Esophagus mucosa (tissue), 1 donor: ENCODE measurements around the gene SGIP1. TPM values are rescaled to one million over a fixed set of nuclear protein-coding genes. Genes with fewer than 3 reads are reported as not detected.

ENCODE experiments used
- ATAC-seq: fragments of 200-7000 bp; cut with Tn5 transposase; one replicate; pipeline ENCODE4 v1.9.1; 2020
- total RNA-seq: library from RNA; stranded (reverse); gene quantifications from one replicate; pipeline ENCODE4 v1.2.4, GENCODE V29; 2023
- donor health status: DM: yes; HTN: yes; CAD: no.

Gene SGIP1
- total RNA-seq, 1 donor from 2014 or later: 1.4 TPM

DNA sequence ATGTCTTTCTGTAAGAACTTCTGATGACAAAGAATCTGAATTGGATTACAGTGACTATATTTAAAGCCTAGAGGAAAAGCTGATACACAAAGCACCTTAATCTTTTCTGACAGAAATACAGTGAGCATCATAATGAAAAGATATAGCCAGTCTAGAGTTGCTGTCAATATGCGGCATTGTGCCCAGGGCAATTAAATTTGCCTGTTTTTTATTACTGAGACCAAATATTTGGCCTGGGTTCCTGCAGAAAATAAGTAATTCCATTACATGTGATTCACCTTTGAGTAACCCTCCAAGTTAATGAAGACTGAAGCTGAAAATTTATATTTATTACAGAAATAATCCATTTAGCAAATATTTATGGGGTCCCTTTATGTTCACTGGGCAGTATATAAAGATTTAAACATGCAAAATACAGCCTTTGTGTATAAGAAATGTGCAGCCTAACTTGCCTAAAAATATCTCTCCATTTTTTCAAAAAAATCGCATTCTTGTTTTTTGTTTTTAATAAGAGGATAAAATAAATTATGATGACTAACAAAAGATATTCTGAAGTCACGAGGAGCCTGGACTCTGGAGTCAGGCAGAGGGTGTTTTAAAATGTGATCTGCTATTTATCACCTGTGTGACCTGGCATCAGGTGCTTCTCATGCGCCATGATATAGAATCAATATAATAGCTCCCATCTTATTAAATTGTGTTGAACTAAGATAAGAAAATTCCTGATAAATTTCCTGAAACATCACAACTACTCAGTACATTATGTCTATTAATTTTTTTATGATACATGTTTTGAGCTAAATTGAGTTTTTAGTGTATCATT, 83.6 kb downstream of the SGIP1 start:
- no peak for ATAC-seq

DNA sequence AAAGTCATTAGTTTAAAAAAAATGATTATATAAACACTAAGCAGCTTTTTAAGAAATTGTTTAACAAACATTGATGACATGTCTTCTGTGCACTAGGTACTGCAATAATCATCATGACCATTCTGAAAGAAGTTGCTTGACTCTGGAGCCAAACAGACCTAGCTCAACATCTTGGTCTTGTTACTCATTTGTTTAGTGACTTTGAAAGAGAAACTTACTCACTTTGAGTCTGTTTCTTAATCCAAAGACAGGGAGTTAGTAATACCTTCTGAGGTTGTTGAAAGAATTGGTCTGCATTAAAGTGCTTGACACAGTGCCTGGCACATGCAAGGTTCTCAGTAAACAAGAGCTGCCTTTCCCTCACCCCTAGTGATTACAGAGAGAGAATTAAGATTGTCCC, 84.4 kb downstream of the SGIP1 start:
- no peak for ATAC-seq

DNA sequence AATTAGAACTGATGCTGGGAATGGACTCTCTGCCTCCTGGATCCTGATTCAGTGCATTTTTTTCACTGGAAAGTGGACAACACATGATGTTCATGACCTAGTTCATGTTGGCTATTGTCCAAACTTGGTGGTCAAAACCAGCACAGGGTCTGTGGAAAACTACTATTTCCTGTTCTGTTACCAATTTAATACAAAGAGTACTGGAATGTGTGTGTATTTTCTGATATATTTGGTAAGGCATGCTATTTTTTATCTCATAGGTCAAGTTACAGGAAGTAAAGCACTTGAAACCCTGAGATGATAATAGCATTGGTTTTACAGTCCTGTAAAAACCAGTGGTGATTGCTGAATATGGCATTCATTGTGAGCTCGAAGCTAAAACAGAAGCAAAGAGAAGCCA, 89.9 kb downstream of the SGIP1 start:
- ATAC-seq: no peak

DNA sequence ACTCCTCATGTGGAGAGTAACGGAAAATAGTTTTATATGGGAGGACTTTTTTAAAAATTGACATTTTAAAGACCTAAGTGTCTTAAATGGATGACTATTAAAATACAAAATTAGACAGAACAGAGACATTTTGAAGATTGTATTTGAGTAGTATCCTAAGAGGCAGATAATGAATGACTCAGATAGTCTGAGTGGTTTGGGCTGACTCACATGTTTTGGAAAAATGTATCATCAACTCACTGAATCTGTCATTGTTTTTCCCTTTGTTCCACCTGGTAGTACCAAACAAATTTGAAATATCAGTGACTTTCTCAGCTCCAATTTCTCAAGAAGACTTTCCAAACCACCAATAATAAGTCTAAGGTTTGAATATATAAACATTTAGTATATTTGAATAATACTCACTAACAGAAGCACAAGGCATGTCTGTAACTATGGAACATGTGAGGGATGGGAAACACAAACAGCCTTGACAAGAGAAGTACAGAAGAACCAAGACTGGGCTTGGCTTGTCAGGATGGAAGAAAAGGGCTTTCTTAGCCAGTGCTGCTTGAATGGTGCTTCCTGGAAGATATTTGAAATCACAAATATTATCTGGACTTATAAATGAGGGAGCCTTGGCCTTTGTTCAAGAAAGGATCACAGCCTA, 90.6 kb downstream of the SGIP1 start:
- ATAC-seq: no peak

DNA sequence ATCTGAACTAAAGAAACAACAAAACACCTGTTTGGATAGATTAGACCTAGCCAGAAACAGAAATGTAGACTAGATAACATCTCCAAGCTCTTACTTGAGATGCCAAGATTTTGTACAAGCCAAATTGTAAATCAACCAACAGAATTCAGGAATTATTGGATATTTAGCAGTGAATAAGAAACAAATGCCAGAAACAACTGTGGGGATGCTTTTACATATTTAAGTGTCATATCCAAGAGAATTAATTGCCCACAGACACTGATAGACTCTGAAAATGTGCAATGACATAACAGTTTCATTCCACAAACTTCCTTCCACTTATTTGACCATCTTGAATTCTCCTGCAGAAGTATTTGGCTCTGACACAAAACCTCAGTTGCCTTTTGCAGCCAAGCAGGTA, 92.3 kb downstream of the SGIP1 start:
- no peak for ATAC-seq

DNA sequence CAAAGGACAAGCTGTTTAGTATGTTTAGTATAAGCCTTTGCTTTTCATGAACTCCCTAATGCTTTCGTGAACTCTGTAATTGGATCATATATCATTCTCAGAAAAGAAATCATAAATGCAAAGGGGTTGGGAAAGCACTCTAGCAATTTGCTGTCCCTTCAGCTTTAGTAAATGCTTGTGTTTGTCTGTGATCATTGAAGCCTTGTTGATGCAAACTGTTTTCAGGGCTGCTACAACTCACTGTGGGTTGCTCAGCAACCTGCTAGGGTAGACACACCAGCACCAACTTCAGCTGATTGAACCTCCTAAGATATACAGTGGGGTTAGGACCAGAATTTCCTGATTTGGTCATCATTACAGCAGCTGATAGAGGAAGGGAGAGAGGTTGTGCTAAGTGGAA, 95.0 kb downstream of the SGIP1 start:
- ATAC-seq: no peak

DNA sequence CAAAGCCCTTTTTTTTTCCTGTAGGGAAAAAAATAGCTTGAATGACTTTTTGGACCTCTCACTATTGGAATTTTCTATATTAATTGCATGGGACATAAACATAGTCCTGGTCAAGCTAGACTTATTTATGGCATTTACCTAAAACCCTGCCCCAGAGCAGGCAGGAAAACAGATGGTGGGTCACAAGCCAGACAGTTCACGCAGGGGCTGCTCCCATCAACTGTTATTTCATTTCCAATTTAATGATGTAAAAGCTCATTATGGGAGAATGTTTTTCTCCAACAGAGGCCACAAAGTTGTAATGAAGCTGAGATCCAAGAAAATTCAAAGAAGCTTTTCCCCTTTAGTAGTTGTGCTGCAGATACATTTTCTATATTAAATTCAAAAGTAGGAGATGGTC, 99.2 kb downstream of the SGIP1 start:
- no peak for ATAC-seq

DNA sequence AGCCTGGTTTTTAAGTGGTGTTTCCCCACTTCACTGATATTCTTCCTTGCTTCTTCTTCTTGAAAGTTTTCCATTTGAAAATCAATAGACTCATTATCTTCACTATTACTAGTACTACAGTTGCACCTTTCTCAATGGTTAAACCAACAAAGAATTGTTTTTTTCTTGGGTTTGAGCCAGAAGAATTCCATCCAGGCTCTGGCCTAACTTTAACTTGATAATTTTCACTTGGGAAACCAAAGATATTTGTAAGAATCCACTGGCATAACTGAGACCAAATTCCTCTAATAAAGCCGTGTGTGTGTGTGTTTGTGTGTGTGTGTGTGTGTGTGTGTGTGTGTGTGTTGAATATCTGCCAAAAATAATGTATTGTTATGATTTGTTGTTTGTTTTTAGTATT, 103.2 kb downstream of the SGIP1 start:
- no peak for ATAC-seq

DNA sequence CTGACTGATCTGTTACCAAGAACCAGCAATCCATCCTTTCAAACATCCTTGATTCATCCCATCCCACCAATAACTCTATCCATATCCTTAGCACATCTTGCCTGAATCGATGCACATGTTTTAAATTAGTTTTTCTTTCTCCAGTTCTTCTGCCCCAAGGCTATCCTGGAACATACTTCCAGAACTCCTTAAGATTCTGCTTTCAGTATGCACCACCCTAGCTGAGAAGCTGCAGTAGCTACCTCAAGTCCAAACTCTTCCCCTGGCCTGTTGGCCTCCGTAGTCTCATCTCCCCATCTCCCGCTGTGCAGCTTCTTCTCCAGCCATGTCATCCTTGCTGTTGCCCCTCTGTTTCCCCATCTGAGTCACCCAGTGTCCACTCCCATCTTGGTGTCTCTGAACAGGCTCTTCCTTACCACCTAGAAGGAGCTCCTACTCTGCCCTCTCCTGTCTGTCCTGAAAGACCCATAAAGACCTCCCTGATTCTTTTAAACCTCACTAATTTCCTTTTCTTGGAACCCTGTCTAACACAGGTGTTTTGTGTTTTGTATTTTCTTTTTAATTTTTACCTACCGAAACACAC, 108.0 kb downstream of the SGIP1 start:
- no peak for ATAC-seq

DNA sequence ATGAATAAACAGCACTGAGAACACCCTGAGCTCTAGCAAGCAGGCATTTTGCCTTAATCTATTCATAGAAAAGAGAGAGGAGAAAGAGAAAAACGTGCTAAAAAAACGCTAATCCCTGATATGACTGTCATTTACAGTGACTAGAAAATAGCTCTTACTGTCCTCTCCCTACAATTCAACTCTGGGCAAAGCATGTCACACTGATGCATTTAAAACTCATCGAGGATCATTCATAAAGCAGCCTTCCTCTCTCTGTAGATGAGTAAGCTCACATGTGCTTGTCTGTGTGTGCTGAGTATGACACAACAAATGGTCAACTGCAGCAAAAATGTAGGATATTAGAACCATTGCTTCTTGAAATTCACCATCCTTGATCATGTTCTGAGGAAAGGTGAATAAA, 109.0 kb downstream of the SGIP1 start:
- ATAC-seq: no peak

DNA sequence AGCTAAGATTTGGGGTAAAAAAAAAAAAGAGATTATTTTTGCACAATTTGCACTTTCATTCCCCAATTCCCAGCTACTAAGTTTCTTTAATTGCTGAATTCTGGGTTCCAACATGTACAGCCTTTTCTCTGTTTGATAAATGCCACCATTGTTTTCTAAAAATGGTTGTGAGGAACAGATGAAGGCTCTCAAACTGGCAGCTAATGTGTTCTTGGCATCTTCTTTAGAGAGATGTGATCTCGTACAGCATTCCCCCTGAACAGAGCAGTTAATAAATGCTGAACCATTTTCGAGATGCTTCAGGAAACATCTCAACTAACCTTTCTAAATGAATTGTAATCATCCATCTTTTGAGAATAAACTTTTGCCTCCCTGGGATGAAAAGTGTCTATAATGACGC, 110.4 kb downstream of the SGIP1 start:
- ATAC-seq: no peak

DNA sequence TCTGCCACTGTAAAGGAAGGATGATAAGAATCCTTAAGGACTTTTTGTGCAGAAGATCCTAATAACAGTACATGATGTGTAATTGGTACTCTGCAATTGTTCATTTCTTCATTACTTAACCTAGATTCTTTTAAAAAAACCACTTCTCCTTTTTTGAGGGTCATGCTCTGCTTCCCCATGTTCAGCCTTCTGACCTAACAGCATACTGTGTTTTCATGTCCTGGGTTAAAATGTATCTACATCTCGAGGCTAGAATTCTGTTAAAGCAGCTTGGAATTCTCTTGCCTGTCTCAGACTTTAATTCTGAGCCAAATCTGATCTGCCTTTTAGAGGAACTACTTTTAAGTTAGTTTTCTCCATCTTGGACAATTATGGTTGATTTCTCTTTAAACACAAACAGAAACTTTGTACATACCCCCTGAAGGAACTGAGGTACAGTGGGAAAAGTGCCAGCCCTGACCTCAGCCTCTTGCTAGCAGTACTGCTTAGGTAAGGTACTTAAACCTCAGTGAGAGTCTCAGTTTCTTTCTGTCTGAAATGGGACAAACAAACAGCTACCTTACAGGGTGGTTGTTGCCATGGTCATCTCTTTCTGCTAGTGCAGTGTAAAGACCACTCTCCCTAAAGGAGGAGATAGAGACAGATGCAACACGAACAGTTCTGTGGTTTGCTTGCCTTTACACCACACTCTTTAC, 115.1 kb downstream of the SGIP1 start:
- ATAC-seq: no peak

DNA sequence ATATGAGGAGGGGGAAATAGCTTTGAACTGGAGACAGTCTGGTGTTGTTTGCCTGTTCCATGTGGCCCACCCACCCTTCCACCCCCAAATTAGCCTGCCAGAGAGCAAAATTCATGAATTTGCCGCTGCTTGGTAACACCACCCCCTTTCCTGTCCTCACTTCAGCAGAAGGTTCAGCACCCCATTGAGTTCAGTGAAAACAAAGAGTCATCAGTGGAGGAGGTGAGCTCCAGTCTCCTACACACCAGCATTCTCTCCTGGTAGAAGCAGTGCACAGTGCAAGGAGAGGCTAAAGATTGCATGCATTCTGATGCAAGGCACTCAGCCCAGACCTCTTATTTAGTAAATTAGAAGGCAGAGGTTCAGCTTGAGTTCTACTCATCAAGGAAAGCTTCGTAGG, 118.6 kb downstream of the SGIP1 start:
- ATAC-seq: no peak

DNA sequence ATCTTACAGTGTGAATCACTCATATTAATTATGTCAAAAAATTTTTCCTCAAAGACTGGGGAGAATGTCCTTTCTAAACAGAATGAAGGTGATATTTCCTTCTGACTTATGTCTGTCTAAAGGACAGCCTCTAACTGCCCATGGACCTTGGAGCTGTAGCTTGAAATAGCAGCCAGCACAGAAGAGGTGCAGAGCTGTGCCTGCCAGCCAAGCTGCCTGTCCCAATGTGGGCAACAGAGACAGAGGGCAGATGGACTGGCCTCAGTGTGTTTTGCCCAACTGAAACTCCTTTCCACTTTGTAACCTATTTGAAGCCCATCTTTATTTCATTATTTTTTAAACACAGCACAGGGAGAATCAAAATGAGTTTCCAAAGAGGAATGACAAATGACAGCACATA, 120.7 kb downstream of the SGIP1 start:
- no peak for ATAC-seq

DNA sequence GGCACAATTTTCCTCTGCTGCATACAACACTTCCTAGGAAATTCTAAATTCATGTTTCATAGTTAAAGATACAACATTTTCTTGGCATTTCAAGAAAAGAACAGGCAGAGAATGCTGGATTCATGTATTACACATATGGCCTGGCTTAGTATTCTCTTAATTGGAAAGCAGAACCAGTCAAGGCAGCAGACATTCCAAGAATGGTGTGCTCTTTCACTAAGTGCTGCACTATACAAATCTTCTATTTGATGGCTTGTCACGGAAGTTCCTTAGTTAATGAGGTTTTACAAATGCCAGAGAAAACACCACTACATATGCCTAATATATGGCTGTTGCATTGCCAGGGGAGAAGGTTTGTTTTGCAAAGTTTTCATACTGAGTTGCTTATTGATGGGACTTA, 137.5 kb downstream of the SGIP1 start:
- ATAC-seq: no peak

DNA sequence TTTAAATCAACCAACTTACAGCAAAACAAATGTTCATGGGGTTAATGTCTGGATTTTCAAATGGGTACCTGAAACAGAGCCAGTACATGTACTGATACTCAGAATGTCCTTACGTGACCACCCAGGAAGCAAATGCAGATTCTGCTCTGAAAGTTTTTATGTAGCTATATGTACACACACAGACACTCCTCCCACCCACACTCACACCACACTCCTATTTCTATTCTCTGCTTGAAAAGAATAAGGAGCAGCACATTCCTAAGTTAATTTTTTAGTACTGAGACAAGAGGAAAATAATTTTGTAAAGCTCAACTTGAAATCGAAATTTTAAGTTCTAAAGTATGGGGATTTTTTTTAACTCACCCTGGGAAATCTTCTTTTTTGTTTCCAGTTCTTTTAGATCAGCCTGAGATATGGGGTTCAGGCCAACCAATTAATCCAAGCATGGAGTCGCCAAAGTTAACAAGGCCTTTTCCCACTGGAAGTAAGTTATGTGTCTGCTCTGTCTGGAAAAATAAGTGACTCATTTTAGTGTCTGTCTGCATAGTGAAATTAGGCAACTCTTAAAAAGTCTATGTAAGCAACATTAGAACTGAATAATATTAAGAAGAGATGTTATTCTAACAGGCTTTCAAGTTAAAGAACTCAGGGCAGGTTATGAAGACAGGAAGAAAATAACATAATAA, 142.8 kb downstream of the SGIP1 start:
- ATAC-seq: no peak

DNA sequence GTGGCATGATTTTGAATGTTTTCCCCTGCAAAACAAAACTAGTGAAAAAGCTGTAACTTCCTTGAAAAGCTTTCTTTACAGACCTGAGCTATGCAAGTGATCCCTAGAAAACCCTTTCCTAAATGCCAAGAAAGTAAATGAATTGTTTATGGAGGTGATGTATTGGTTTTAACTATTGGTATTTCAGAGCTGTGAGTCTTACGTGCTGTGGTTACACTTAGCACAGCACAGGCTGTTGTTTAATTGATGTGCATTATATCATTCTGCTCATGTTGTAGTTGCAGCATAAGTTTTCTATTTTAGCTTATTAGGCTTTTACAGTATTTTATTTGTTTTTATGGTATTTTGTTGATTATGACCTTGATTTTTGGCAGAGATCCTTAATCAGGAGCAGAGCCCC, 144.2 kb downstream of the SGIP1 start:
- ATAC-seq: no peak

DNA sequence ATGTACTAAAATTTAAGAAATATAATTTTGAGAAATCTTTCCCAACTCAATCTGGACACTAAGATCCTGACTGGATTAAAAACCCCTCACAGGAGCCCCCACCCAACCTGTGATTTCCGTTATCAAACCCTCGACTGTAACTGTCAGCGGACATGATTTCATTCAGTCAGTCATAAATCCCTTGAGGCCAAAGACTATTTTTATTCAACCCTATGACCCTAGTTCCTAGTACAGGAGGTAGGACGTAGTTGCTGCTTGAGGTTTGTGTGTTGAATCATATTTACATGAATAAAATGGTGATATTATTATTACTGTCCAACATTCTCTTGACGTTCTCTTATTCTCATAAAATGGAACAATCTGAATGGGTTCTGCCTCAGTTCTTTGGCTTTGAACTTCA, 145.2 kb downstream of the SGIP1 start:
- no peak for ATAC-seq

DNA sequence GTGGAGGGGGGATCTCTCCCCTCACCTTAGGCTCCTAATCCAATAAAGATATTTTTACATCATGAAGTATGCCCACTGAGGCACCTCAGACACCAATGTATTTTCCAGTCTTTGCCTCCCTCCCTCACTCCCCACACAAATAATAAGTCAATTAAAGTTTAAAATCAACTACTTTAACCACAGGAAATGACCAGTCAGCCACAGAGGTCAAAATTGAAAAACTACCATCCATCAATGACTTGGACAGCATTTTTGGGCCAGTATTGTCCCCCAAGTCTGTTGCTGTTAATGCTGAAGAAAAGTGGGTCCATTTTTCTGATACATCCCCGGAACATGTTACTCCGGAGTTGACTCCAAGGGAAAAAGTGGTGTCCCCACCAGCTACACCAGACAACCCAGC, 147.7 kb downstream of the SGIP1 start:
- ATAC-seq: no peak

DNA sequence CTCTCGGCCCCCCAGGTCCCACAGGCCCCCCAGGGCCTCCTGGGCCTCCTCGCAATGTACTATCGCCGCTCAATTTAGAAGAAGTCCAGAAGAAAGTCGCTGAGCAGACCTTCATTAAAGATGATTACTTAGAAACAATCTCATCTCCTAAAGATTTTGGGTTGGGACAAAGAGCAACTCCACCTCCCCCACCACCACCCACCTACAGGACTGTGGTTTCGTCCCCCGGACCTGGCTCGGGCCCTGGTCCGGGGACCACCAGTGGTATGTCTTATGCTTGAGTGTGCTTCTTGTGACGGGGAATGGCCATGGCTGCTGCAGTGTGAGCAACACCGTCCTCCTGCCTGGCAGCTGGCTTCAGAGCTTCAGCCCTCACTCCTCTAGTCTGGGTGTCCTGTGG, 148.2 kb downstream of the SGIP1 start:
- ATAC-seq: no peak

DNA sequence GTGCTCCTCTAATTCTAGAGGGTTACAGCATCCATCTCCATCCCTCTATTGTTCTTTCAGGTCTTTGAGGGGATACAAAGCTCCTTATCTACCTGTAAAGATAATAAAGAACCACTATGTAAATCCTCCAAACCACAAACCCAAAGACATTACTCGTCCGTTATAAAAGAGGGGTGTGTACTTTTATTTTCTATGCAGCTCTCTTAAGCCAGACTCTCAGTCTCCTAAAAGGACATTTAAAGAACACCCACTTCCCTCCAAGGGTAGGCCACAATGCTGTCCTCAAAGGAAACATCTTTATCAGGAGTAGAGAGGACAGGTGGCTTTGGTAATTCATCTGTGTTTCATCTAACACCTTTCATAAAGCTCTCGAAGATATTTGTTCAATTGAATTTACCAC, 150.4 kb downstream of the SGIP1 start:
- ATAC-seq: no peak

DNA sequence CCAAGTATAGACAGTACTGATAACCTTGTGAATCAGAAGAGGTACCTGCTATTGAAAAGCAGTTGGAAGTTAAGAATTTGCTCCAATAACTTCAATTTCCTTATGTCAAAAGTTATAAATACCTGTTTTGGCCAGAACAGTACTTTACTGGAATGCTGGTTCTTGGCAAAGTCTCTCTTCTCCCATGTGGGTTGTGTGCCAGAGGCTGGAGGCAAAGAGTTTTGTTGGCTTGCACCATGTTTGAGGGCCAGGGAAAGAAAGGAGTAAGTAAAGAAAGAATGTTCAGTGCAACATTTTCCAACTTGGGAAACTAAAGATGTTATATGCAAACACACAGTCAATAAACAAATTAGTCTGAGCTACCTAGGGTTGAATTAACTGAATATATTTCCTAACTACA, 151.3 kb downstream of the SGIP1 start:
- ATAC-seq: no peak

DNA sequence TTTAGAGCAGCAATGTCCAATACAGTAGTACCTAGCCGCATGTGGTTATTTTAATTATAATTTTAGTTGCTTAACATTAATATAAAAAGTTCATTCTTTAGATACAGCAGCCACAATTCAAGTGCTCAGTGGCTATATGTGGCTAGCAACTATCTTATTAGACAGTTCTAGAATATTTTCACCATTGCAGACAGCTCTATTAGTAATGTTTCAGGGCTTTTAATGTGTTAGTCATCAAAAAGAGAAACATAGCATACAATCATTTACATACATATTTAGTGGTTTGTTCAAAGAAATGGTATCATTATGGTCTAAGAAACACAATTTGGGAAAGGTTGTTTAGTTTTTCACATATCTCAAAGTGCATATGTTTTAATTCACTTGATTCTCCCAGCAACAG, 151.7 kb downstream of the SGIP1 start:
- ATAC-seq: no peak
